Measurements from ENCODE around the gene BUD13. TPM values are rescaled to one million over a fixed set of nuclear protein-coding genes. Genes with fewer than 3 reads are reported as not detected.
A peak's percentile ranks its signal among the peaks of the same experiment; 100 is the strongest.

The BUD13 gene
- total RNA-seq, 1 experiment from 2014 or later, result 37.7 TPM

DNA sequence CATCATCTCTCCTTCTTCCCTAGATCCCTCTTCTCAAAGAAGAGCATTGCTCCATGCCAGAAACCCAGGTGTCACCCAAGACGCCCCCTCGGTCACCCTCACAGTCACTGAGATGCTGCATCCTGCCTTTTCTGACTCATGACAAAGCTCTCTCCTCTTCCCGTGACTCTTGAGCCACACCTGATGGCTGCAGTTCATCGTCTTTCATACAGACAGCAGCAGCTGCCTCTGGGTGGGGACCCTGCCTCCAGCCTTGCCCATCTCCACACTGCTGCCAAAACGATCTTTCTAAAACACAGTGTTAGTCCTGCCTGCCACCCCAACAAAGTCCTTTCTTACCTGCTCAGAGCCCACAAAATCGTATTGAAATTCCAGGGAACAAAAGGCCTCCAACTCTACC, 44.8 kb downstream of the BUD13 start:
- DNase-seq (ENCODE audit: low spot score), result no peak
- in situ Hi-C loops (cut with HindIII; ENCODE audit: low sequenced_read_pairs), result no loop called here

DNA sequence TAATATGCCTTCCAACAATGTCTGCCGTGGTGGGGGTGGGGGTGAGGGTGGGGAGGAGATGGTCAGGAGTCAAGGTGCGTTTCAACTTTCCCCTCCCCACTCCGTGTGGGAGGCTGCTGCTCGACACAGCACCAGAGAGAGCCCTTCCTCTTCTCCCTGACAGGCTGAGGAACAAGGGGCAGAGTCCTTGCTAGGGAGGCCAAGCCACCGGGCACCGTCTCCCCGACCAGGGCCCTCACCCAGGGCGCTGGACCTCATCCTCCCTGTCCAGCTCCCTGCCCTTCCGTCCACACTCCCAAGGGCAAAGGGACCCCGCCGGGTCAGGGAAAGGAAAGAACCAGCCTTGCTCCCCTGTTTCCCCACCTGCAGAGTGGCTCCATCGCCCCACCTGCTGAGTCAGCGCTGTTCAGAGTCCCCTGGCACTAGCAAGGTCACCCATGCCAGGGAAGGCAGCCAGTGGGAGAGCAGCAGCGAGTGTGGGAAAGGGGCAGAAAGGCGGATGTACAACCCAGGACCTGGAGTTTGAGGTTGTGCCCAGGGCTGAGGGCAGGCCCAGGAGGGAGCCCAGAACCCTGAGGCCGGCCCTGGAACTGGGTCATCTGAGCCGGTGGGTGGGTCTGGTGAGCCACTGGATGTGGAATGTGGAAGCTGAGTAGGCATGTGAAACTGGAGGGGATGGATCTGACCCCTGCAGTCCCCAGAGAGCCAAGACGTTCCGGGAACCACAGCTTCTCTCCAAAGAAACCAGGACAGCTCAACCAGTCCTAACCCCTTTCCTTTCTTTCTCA, 47.2 kb downstream of the BUD13 start:
- in situ Hi-C loops (cut with HindIII; ENCODE audit: low sequenced_read_pairs), result no loop called here
- no peak for DNase-seq (ENCODE audit: low spot score)

GRCh38 chr11:116724813-116725212, 48.0 kb downstream of the BUD13 start:
- in situ Hi-C loops (cut with HindIII; ENCODE audit: low sequenced_read_pairs), result no loop called here
- no peak for DNase-seq (ENCODE audit: low spot score)

- in situ Hi-C loops (cut with HindIII; ENCODE audit: low sequenced_read_pairs), result no loop called here
- DNase-seq (ENCODE audit: low spot score), result no peak
These were observed 49.3 kb downstream of the BUD13 start for GRCh38 chr11:116723511-116723910.

GRCh38 chr11:116721988-116722387, 50.8 kb downstream of the BUD13 start:
- DNase-seq (ENCODE audit: low spot score), result no peak
- in situ Hi-C loops (cut with HindIII; ENCODE audit: low sequenced_read_pairs), result no loop called here

DNA sequence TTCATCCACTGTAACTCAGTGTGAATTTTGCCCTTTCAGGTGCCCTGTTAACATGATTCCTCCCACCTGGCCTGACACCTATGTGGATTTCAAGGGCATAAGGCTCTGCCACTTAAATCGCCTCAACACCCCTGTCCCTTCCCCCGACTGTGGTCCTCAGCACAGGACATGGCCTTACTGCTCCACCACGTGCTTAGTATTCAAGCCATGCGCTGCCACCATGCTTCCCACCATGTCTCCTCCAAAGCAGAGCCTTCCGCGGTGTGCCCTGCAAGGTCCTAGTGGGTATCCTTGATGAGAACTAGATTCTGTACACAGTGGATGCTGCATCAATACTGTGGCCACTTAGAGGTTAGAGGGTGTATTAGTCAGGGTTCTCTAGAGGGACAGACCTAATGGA, 51.9 kb downstream of the BUD13 start:
- in situ Hi-C loops (cut with HindIII; ENCODE audit: low sequenced_read_pairs), result no loop called here
- DNase-seq (ENCODE audit: low spot score), result no peak

- no peak for DNase-seq (ENCODE audit: low spot score)
- in situ Hi-C loops (cut with HindIII; ENCODE audit: low sequenced_read_pairs), result no loop called here
These were observed 53.8 kb downstream of the BUD13 start for GRCh38 chr11:116718955-116719501.

- no peak for DNase-seq (ENCODE audit: low spot score)
- in situ Hi-C loops (cut with HindIII; ENCODE audit: low sequenced_read_pairs), result no loop called here
These were observed 56.2 kb downstream of the BUD13 start for GRCh38 chr11:116716621-116717020.

GRCh38 chr11:116715383-116715782, 57.4 kb downstream of the BUD13 start:
- in situ Hi-C loops (cut with HindIII; ENCODE audit: low sequenced_read_pairs), result no loop called here
- DNase-seq (ENCODE audit: low spot score), result no peak

GRCh38 chr11:116714902-116715301, 57.9 kb downstream of the BUD13 start:
- no peak for DNase-seq (ENCODE audit: low spot score)
- in situ Hi-C loops (cut with HindIII; ENCODE audit: low sequenced_read_pairs), result no loop called here

DNA sequence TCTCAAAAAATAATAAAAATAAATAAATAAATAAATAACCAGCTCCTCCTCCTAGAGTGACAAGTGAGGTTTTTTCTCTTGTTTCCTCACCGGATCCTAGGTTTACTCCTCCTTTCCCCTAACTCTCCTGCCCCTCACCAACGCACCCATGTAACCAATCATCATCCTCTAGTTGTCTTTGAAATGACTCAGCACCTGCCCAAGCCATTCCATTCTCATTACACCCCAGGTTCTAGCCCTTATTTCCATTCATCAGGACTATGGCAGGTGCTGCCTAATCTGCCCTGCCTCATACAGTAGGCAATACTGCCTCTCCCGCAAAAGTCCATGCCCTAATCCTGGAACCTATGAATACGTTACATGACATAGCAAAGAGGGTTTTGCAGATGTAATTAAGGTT, 60.4 kb downstream of the BUD13 start:
- in situ Hi-C loops (cut with HindIII; ENCODE audit: low sequenced_read_pairs), result no loop called here
- DNase-seq (ENCODE audit: low spot score), result no peak

- no peak for DNase-seq (ENCODE audit: low spot score)
- in situ Hi-C loops (cut with HindIII; ENCODE audit: low sequenced_read_pairs), result no loop called here
These were observed 62.0 kb downstream of the BUD13 start for GRCh38 chr11:116710762-116711161.

DNA sequence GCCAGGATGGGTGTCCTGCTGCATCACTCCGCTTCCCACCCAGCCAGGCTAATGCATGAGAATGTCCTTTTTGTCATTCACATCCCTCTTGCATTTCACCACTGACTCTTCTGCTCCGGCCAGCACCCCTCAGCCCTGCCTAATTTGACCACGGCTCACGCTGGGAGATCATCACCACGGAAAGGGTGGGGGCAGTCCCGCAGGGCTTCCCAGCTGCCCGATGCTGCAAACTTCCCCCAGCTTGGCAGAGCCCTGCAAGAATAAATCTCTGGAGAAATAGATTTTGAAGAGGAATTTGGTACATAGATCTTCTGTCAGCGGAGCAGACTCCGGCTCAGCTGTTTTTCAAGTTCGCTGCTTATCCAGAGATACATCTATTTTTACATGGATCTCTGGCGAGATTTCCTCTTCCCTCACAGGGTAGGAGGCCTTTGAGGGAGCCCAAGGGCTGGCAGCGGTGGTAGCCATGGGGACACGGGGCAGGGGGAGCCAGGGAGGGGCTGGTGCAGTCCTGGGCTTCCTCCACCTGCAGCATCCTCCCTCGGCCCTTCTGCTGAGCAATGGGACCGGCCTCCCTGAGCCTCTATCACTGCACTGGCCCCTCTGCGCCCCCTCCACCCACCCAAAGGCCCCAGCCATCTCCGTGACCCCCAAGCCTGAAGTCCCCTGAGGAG, 62.6 kb downstream of the BUD13 start:
- in situ Hi-C loops (cut with HindIII; ENCODE audit: low sequenced_read_pairs), result no loop called here
- no peak for DNase-seq (ENCODE audit: low spot score)

- peak; percentile 49 for DNase-seq (ENCODE audit: low spot score)
- in situ Hi-C loops (cut with HindIII; ENCODE audit: low sequenced_read_pairs), result no loop called here
These were observed 65.0 kb downstream of the BUD13 start for GRCh38 chr11:116707746-116708145.

DNA sequence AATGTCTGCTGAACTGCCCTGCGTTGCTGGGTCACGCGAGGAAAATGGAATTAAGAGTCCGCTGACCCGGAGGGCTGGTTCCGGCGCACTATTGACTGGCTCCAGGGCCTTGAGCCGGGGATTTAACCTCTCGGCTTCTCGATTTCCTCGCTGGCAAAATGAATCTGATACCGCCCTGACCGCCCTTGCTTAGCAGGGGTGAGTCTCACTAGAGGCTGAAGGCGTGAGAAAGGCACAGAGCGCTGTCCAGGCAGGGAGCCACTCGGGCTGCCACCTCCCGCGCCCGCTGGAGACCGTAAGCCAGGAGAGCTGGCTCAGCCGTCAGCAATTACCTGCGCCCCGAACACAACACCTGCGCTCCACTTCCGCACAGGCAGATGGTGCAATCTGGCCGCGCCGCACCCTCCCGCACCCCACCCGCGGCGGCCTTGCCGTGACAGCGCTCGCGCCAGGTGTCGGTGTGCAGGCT, 65.6 kb downstream of the BUD13 start:
- DNase-seq (ENCODE audit: low spot score), result peak; percentile 75
- in situ Hi-C loops (cut with HindIII; ENCODE audit: low sequenced_read_pairs), result no loop called here

- peak; percentile 80 for DNase-seq (ENCODE audit: low spot score)
- in situ Hi-C loops (cut with HindIII; ENCODE audit: low sequenced_read_pairs), result no loop called here
These were observed 69.4 kb downstream of the BUD13 start for GRCh38 chr11:116703421-116703820.

DNA sequence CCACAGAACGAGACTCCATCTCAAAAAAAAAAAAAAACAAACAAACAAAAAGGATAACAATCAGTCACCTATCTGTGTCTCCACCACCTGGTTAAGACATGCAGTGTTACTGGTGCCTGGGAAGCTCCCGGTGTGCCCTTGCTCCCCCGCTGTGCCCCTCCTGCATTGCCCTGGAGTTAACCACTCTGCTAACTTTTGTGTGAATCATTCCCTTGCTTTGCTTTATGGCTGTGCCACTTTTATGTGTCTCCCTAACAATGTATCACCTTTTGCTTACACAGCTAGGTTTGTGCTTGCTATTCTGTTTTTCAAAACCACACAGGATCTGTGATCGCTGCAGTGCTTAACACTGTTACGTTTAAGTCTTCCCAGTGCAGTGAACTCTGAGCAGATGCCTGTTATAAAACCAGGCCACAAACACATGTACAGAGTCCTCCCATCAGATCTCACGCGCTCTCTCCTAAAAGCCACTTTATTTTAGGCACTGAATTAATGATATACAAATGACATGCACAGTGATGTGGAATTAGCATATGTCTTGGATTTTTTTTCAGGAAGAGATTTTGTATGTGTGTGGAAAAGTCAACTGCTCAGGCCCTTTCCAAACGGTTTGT, 69.9 kb downstream of the BUD13 start:
- DNase-seq (ENCODE audit: low spot score), result no peak
- in situ Hi-C loops (cut with HindIII; ENCODE audit: low sequenced_read_pairs), result no loop called here

DNA sequence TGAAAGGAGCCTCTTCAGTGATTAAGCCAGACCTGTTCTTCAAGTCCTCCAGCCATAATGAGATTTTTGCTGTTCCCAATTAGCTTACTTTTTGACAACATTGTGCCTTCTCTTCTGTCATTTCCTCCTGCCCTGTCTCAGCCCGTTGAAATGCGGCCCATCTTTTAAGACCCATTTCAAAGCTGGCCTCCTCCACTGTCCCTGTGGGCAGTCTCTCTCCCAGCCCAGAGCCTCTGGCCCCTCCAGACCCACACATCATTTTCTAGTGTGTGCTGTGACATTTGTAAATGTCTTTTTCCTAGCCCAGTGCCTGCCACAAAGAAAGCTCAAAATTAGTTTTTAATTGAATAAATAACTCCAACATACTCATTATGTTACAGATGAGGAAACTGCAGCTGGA, 70.9 kb downstream of the BUD13 start:
- in situ Hi-C loops (cut with HindIII; ENCODE audit: low sequenced_read_pairs), result no loop called here
- DNase-seq (ENCODE audit: low spot score), result no peak

- in situ Hi-C loops (cut with HindIII; ENCODE audit: low sequenced_read_pairs), result no loop called here
- DNase-seq (ENCODE audit: low spot score), result no peak
These were observed 71.4 kb downstream of the BUD13 start for GRCh38 chr11:116701297-116701801.
